Ovary (tissue), 9 donors: ENCODE data around the gene GJC2. TPM values are rescaled to one million over a fixed set of nuclear protein-coding genes. Genes with fewer than 3 reads are reported as not detected.
"Not testable (repeated sequence)": the region's sequence is repeated elsewhere in the genome, so short reads cannot be mapped to it uniquely, and the experiment has no call there.

Experiments used
- DNase-seq, 5 donors: peaks; one replicate each; pipeline ENCODE4 v3.0.0-alpha.2; 2019 to 2020
- H3K27ac ChIP-seq, 2 donors: fragments of 200-600 bp; one replicate each; pipeline versions ENCODE4 v1.5.1 to v1.8.0; 2019 to 2022
- H3K27me3 ChIP-seq: fragments of 200-600 bp; one replicate; pipeline ENCODE4 v1.8.0; 2022
- H3K36me3 ChIP-seq: fragments of 200-600 bp; sonication (generic); one replicate; pipeline ENCODE4 v1.5.1; 2019
- H3K4me1 ChIP-seq: one replicate; pipeline ENCODE4 v1.8.1; 2013; ENCODE audit warnings: mild to moderate bottlenecking, moderate library complexity; ENCODE audit not compliant: insufficient read depth
- H3K4me3 ChIP-seq: fragments of 200-600 bp; sonication (generic); one replicate; pipeline ENCODE4 v1.5.1; 2017
- H3K9me3 ChIP-seq, 2 donors: fragments of 200-600 bp in 1 of 2; sonication (generic) in 1 of 2; one replicate each; pipeline versions ENCODE4 v1.5.1 to v1.8.1; 2013 to 2019; ENCODE audit warnings: mild to moderate bottlenecking in 1 of 2, moderate library complexity in 1 of 2
- CTCF ChIP-seq, 3 donors: fragments of 450-650 bp in 2 of 3; fragments of 200-600 bp in 1 of 3; IDR thresholded peaks; one replicate each; pipeline versions ENCODE4 v1.5.1 to v1.8.0; 2016 to 2022; ENCODE audit warnings: antibody characterized with exemption in 3 of 3, mild to moderate bottlenecking in 1 of 3
- EP300 ChIP-seq: sonication (generic); formaldehyde crosslinking; IDR thresholded peaks from one replicate; pipeline ENCODE4 v1.6.1; 2017; ENCODE audit warnings: antibody characterized with exemption
- POLR2A ChIP-seq: fragments of 450-650 bp; IDR thresholded peaks from one replicate; pipeline ENCODE4 v1.6.1; 2017; ENCODE audit warnings: antibody characterized with exemption, mild to moderate bottlenecking, moderate library complexity
- WGBS, 3 donors: extraction: QIAGEN DNeasy Blood & Tissue Kit in 1 of 3; methylation state at CpG; one replicate each; pipeline versions ENCODE4 v1.1.5 to v1.1.7; 2013 to 2017; 5-methylcytosine and 5-hydroxymethylcytosine counted together
- intact Hi-C, 4 donors: fragments of 100-400 bp; cut with DNase I; formaldehyde crosslinking; loops; one replicate each; pipeline versions ENCODE4 v1.11.0 to v1.15.1; 2022 to 2023
- polyA plus RNA-seq, 2 donors: library from polyadenylated mRNA; stranded (reverse); fragments of 200-250 nt in 1 of 2; fragments of 350-450 nt in 1 of 2; fragmentation: Illumina TruSeq in 1 of 2; extraction: RNeasy Lipid Tissue Mini Kit (QIAGEN cat#74804) in 1 of 2; gene quantifications; one replicate each; pipeline ENCODE4 v1.2.3, GENCODE V29; 2013 to 2014
- total RNA-seq, 7 donors: library from RNA; depleted of rRNA in 2 of 7; stranded (reverse); fragments of >200 nt in 2 of 7; fragmentation: NEBNext Ultra II Directional in 3 of 7; extraction: Animal tissue kit (Norgen Biotek cat#: 25700) in 3 of 7; gene quantifications; one replicate each; pipeline versions ENCODE4 v1.1.0 to v1.2.4, GENCODE V29; 2016 to 2023
- donor health status: DM: no; HTN: no; CAD: no; lungs with moderate emphysema.
- donor health status: DM: no; HTN: no; CAD: no.
- donor health status: Bipolar disorder and iron deficiency.
- donor health status: DM: yes; HTN: yes; CAD: no.
- donor health status: DM: no; HTN: no; CAD: no.
- donor health status: DM: yes; HTN: yes; CAD: no.

GJC2 gene
- total and polyA plus RNA-seq, 9 donors: 0.18 to 12.6 (median 6.1) TPM

GRCh38 chr1:228110556-228110955 lies 39.2 kb upstream of the GJC2 start:
- Histone ChIP-seq H3K9me3 (no peaks in the 10 kb centered on the region), H3K4me1 (peaks cover 5% of the 10 kb centered on the region), H3K36me3 (no peaks in the 10 kb centered on the region), H3K27ac (peak overlapping the region; percentile 73 to 74), H3K4me3 (no peak overlapping the region), H3K27me3 (no peaks in the 10 kb centered on the region)
- intact Hi-C loops: no loop called here
- 76 to 87% (median 77%) methylated on average over 7 of the region's 7 CpGs for WGBS, 3 donors
- no peak for DNase-seq
- no peak for TF ChIP-seq CTCF (IDR thresholded peaks at IDR 0.05)
- no peak for TF ChIP-seq POLR2A
- TF ChIP-seq EP300: no peak

GRCh38 chr1:228111315-228111714 lies 38.4 kb upstream of the GJC2 start:
- H3K4me1 ChIP-seq, H3K4me3 ChIP-seq, H3K27me3 ChIP-seq, intact Hi-C loops, H3K27ac ChIP-seq, H3K36me3 ChIP-seq, H3K9me3 ChIP-seq, DNase-seq: not testable (repeated sequence)
- 94 to 98% (median 95%) methylated on average over 6 of the region's 6 CpGs for WGBS, 3 donors

- intact Hi-C loops: no loop called here
- 89 to 94% (median 92%) methylated on average over 7 of the region's 7 CpGs for WGBS, 3 donors
These were observed 37.6 kb upstream of the GJC2 start for GRCh38 chr1:228112167-228112566.

GRCh38 chr1:228112617-228113016 lies 37.1 kb upstream of the GJC2 start:
- WGBS, 3 donors: 85 to 97% (median 86%) methylated on average over 1 of the region's 1 CpG
- Histone ChIP-seq H3K27me3 (no peaks in the 10 kb centered on the region), H3K36me3 (no peaks in the 10 kb centered on the region), H3K27ac (no peak overlapping the region), H3K4me1 (peaks cover 5% of the 10 kb centered on the region), H3K4me3 (no peak overlapping the region), H3K9me3 (no peaks in the 10 kb centered on the region)
- intact Hi-C loops: no loop called here
- no peak for DNase-seq
- no peak for TF ChIP-seq CTCF (IDR thresholded peaks at IDR 0.05)
- no peak for TF ChIP-seq POLR2A
- no peak for TF ChIP-seq EP300

More at GRCh38 chr1:228112167-228112566, 37.6 kb upstream of the GJC2 start:
- Histone ChIP-seq H3K4me1 (peaks cover 5% of the 10 kb centered on the region), H3K27ac (no peak overlapping the region), H3K27me3 (no peaks in the 10 kb centered on the region), H3K4me3 (no peak overlapping the region), H3K9me3 (no peaks in the 10 kb centered on the region), H3K36me3 (no peaks in the 10 kb centered on the region)
- DNase-seq: no peak
- TF ChIP-seq POLR2A (no peak), CTCF (IDR thresholded peaks at IDR 0.05) (no peak), EP300 (no peak)

GRCh38 chr1:228114827-228115226 lies 34.9 kb upstream of the GJC2 start:
- H3K4me3 ChIP-seq: no peak overlapping the region
- 58 to 64% (median 59%) methylated on average over 3 of the region's 3 CpGs for WGBS, 3 donors
- DNase-seq: no peak
- H3K27me3 ChIP-seq: no peaks in the 10 kb centered on the region
- no peaks in the 10 kb centered on the region for H3K36me3 ChIP-seq
- peaks cover 5% of the 10 kb centered on the region for H3K4me1 ChIP-seq
- no peak overlapping the region for H3K27ac ChIP-seq
- no peak for TF ChIP-seq EP300
- no peak for TF ChIP-seq CTCF (IDR thresholded peaks at IDR 0.05)
- TF ChIP-seq POLR2A: no peak
- H3K9me3 ChIP-seq: no peaks in the 10 kb centered on the region
- intact Hi-C loops: no loop called here
